Measurements from ENCODE around the gene ATP10B. TPM values are rescaled to one million over a fixed set of nuclear protein-coding genes. Genes with fewer than 3 reads are reported as not detected.

ATP10B gene
- total and polyA plus RNA-seq, 2 of the 13 experiments (the other 11 are each of a cell fraction or from before 2014, with no cell fraction given) = not detected

DNA sequence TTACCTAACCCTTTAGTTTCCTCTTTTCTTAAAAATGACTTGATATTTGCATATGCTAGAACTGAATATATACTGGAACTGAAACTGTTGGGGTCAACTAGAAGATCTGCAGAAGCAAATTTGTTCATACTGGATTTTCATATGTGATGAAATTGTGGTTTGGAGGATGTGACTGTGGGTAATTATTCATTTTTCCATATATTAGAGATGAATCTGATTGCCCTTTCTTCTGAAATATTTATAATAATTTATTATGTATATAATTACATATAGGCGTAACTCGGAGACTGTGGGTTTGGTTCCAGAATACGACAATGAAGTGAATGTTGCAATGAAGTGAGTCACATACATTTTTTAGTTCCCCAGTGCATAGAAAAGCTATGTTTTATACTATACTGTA lies 149.1 kb downstream of the ATP10B start (continued):
- no peak for TF ChIP-seq FOXA3 (CRISPR knock-in tag; IDR thresholded peaks at IDR 0.05)

DNA sequence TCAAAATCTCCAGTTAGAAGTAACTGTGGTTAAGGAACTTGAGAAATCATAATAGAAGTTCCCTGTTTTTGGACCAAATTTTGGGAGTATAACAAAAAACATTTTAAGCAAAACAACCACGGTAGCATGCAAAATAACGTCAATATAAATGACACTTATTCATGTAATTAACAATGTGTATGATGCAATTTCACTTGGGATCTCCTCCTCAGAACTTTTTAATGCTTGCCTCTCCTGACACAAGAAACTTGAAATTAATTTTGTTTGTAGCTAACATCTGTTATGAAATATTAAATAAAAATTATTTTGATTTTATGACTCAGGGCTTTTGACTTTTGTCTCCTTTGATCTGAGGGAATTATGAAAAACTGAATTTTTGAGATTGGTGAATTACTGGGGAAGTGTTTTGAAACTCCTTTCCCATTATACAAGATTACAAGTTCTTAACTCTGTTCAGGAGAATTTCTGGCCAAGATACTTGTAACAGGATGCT lies 149.7 kb downstream of the ATP10B start:
- in situ Hi-C loops (cut with HindIII; ENCODE audit: extremely low pct_ligation_motif_present, low pct_unique_long_range_greater_than_20kb) (no loop called here), intact Hi-C loops (cut with micrococcal nuclease; ENCODE audit: unreplicated experiment) (no loop called here)
- no peak for DNase-seq (ENCODE audit: low spot score)
- Histone ChIP-seq H2AFZ (ENCODE audit: low read length) (no peak overlapping the region), H3K9ac (ENCODE audit: insufficient read depth, low read depth, low read length) (no peak overlapping the region), H3K27me3 (ENCODE audit: control insufficient read depth in 1 of 2, insufficient read depth in 2 of 2, low read length in 2 of 2) (no peaks in the 10 kb centered on the region), H3K9me3 (ENCODE audit: low read length) (no peaks in the 10 kb centered on the region), H3K27ac (ENCODE audit: extremely low read length, insufficient read depth, low read length) (no peak overlapping the region), H3K36me3 (replicated peaks in 1 of 2; ENCODE audit: control insufficient read depth in 1 of 2, insufficient read depth in 2 of 2, low read length in 2 of 2) (no peaks in the 10 kb centered on the region), H3K4me3 (replicated peaks in 1 of 3; ENCODE audit: insufficient read depth in 1 of 3, low read depth in 2 of 3, low read length in 3 of 3) (no peak overlapping the region), H3K4me1 (ENCODE audit: insufficient read depth, low read length) (no peaks in the 10 kb centered on the region), H3K4me2 (ENCODE audit: low read depth, low read length) (no peak overlapping the region), H4K20me1 (ENCODE audit: insufficient read depth, low read length) (no peaks in the 10 kb centered on the region), H3K79me2 (ENCODE audit: insufficient read depth, low read length) (no peaks in the 10 kb centered on the region)
- TF ChIP-seq, protein P1, sequence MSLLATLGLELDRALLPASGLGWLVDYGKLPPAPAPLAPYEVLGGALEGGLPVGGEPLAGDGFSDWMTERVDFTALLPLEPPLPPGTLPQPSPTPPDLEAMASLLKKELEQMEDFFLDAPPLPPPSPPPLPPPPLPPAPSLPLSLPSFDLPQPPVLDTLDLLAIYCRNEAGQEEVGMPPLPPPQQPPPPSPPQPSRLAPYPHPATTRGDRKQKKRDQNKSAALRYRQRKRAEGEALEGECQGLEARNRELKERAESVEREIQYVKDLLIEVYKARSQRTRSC (CRISPR knock-in tag; IDR thresholded peaks at IDR 0.05; ENCODE audit: low read depth) = no peak
- TF ChIP-seq, protein P2, sequence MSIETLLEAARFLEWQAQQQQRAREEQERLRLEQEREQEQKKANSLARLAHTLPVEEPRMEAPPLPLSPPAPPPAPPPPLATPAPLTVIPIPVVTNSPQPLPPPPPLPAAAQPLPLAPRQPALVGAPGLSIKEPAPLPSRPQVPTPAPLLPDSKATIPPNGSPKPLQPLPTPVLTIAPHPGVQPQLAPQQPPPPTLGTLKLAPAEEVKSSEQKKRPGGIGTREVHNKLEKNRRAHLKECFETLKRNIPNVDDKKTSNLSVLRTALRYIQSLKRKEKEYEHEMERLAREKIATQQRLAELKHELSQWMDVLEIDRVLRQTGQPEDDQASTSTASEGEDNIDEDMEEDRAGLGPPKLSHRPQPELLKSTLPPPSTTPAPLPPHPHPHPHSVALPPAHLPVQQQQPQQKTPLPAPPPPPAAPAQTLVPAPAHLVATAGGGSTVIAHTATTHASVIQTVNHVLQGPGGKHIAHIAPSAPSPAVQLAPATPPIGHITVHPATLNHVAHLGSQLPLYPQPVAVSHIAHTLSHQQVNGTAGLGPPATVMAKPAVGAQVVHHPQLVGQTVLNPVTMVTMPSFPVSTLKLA (IDR thresholded peaks at IDR 0.05) = no peak
- TF ChIP-seq SOX6 (IDR thresholded peaks at IDR 0.05) = no peak
- TF ChIP-seq SOX6 (CRISPR knock-in tag; IDR thresholded peaks at IDR 0.05) = no peak
- TF ChIP-seq TCF12 (IDR thresholded peaks at IDR 0.05) = no peak
- TF ChIP-seq TCF12 (CRISPR knock-in tag; IDR thresholded peaks at IDR 0.05) = no peak
- no peak for TF ChIP-seq TEAD2 (CRISPR knock-in tag; IDR thresholded peaks at IDR 0.05)
- TF ChIP-seq, protein P3, sequence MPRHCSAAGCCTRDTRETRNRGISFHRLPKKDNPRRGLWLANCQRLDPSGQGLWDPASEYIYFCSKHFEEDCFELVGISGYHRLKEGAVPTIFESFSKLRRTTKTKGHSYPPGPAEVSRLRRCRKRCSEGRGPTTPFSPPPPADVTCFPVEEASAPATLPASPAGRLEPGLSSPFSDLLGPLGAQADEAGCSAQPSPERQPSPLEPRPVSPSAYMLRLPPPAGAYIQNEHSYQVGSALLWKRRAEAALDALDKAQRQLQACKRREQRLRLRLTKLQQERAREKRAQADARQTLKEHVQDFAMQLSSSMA (CRISPR knock-in tag; IDR thresholded peaks at IDR 0.05) = no peak
- TF ChIP-seq ZNF3 (CRISPR knock-in tag; IDR thresholded peaks at IDR 0.05) = no peak
- TF ChIP-seq, protein P4, sequence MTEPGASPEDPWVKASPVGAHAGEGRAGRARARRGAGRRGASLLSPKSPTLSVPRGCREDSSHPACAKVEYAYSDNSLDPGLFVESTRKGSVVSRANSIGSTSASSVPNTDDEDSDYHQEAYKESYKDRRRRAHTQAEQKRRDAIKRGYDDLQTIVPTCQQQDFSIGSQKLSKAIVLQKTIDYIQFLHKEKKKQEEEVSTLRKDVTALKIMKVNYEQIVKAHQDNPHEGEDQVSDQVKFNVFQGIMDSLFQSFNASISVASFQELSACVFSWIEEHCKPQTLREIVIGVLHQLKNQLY (CRISPR knock-in tag; IDR thresholded peaks at IDR 0.05) = no peak
- no peak for TF ChIP-seq ZNF678 (CRISPR knock-in tag; IDR thresholded peaks at IDR 0.05)
- no peak for FAIRE-seq
- BruUV-seq (replicated peaks) = no TSS peak
- ChIA-PET CTCF (ENCODE audit: low intra/inter-chr PET ratio, low total read pairs) (no interaction called here), POLR2A (no interaction called here)
- 0% methylated on average over 2 of the region's 2 CpGs for WGBS (ENCODE audit: low lambda C conversion rate)
- ATAC-seq = no peak
